Stimulated activated naive CD4-positive, alpha-beta T cell treated with Interleukin-2 at 50 U/mL for 16 hours (primary cell): Measurements from ENCODE around the gene OLIG2.

Experiments
- DNase-seq: peaks from one replicate; lab custom pipeline; 2025; lab: John Stamatoyannopoulos, UW

Gene OLIG2

DNA sequence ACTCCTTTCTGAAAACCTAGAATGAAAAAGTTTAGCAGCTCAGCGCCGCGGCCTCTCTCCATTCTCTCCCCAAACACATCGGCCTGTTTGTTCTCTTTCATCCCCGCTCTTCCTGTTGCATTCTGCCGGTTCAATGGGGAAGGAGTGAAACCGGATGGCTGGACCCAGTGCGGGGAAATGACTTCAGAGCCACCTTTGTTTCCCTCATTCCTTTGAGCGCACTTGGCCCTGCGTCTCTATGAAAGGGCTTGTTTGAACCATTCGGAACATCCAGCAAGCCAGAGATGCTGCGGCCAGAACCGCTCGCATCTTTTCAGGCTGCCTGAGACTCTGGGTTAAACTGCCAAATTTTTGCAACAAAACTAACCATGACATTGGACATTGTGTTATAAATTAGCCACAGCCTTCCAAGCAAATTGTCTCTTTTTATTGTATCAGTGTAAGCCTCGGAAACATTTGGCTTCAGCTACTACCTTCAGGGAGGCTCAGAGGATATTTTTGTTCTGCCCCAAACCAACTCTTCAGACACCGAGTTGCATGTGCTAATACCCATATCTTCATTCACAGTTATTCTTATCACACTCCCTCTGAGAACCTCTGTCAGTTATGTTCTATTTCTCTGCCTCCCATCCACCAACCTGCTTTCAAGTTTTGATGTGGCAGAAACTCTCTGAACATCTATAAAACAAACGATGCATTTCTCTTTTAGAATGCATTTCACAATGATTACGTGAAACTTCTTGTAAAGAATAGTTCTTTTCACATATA lies 39.1 kb downstream of the OLIG2 start:
- no peak for DNase-seq

DNA sequence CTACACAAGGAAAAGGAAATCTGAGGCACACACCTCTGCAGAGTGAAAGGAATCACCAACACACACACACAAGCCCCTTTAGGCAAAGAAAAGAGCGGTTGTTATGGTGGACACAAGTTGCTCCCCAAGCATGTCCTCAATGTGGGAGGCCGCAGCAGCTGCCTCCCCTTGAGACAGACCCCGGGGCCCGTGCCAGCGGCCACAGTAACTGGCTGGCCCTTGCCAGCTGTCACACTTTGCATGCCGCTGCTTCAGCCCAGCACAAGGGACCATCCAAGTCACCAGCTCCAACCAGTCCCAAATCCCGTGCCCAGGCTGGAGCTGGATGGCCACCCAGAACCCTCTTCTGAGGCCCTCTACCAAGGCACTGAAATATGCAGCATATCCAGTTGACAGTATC lies 41.3 kb downstream of the OLIG2 start:
- no peak for DNase-seq

DNA sequence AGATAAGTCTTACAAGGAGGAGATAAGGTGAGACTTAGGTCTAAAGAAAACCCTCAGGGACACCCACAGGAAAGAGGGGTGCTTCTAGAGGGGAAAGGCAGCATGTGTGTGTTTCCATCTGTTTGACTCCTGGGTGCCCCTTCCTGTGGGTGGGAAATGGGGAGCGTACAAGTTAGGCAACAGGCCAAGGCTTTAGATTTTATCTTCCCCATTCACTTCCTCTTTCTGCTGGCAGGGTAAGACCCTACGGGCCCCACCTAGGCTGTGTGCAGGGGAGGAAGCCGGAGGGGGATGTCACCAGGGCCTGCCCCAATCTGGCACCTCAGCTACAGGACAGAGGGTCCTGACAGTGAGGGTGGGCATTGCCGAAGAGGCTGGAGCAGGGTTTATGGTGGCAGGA lies 41.7 kb downstream of the OLIG2 start:
- no peak for DNase-seq

DNA sequence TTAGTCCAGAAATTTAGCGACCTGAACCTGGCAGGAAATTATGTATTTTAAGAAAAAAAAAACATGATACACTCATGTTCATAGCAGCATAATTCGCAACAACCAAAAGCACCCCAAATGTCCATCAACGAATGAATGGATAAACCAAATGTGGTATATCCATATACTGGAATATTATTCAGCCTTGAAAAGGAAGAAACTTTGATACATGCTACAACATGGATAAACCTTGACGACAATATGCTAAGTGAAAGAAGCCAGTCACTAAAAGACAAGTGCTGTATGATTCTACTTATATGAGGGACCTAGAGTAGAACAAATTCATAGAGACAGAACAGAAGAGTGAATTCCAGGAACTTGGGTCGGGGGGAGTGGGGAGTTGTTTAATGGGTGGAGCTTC lies 43.5 kb downstream of the OLIG2 start:
- DNase-seq = no peak

DNA sequence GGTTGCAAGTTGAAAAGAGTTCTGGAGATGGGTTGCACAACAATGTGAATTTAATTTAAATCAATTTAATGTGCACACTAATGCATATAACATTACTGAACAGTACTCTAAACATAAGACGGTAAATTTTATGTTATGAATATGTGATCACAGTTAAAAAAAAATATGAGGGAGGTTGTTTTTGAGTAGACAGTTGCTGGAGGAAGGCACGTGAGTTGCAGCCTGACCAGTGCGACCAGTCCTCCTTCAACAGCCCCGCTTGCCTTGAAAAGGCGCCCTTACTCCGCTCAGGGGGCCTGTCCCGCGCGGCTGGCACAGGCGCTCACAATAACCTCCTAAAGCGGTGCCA lies 43.9 kb downstream of the OLIG2 start:
- DNase-seq = no peak

DNA sequence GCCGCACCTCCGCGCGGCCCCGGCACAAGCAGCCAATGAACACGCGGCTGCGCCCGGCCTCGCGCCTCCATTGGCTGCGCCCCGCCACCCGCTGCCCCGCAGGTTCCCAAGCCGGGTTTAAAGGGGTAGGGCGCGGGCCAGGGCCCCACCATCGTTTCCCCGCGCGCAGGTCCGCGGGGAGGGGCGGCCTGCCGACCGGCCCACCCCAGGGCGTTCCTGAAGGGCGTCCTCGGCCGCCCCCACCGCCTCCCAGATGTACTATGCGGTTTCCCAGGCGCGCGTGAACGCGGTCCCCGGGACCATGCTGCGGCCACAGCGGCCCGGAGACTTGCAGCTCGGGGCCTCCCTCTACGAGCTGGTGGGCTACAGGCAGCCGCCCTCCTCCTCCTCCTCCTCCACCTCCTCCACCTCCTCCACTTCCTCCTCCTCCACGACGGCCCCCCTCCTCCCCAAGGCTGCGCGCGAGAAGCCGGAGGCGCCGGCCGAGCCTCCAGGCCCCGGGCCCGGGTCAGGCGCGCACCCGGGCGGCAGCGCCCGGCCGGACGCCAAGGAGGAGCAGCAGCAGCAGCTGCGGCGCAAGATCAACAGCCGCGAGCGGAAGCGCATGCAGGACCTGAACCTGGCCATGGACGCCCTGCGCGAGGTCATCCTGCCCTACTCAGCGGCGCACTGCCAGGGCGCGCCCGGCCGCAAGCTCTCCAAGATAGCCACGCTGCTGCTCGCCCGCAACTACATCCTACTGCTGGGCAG lies 44.4 kb downstream of the OLIG2 start, which contains the start of gene OLIG1:
OLIG1 (plus strand) TSS at position 148 of the 750 bp plus-strand sequence; CDS start at position 254, 106 bp downstream.
- DNase-seq = no peak

DNA sequence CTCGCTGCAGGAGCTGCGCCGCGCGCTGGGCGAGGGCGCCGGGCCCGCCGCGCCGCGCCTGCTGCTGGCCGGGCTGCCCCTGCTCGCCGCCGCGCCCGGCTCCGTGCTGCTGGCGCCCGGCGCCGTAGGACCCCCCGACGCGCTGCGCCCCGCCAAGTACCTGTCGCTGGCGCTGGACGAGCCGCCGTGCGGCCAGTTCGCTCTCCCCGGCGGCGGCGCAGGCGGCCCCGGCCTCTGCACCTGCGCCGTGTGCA lies 44.9 kb downstream of the OLIG2 start:
- no peak for DNase-seq

DNA sequence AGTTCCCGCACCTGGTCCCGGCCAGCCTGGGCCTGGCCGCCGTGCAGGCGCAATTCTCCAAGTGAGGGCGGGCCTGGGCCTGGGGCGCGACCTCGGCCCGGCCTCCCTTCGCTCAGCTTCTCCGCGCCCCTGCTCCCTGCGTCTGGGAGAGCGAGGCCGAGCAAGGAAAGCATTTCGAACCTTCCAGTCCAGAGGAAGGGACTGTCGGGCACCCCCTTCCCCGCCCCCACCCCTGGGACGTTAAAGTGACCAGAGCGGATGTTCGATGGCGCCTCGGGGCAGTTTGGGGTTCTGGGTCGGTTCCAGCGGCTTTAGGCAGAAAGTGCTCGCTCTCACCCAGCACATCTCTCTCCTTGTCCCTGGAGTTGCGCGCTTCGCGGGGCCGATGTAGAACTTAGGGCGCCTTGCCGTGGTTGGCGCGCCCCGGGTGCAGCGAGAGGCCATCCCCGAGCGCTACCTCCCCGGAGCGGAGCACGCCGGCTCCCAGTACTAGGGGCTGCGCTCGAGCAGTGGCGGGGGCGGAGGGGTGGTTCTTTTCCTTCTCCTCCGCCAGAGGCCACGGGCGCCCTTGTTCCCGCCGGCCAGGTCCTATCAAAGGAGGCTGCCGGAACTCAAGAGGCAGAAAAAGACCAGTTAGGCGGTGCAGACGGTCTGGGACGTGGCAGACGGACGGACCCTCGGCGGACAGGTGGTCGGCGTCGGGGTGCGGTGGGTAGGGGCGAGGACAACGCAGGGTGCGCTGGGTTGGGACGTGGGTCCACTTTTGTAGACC lies 45.4 kb downstream of the OLIG2 start:
- DNase-seq = no peak

DNA sequence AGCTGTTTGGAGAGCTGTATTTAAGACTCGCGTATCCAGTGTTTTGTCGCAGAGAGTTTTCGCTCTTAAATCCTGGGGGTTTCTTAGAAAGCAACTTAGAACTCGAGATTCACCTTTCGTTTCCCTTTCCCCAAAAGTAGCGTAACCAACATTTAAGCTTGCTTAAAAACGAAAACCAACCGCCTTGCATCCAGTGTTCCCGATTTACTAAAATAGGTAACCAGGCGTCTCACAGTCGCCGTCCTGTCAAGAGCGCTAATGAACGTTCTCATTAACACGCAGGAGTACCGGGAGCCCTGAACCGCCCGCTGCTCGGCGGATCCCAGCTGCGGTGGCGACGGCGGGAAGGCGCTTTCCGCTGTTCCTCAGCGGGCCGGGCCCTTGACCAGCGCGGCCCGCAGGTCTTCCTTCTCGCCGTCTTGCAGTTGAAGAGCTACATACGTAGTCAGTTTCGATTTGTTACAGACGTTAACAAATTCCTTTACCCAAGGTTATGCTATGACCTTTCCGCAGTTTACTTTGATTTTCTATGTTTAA lies 46.1 kb downstream of the OLIG2 start:
- no peak for DNase-seq

DNA sequence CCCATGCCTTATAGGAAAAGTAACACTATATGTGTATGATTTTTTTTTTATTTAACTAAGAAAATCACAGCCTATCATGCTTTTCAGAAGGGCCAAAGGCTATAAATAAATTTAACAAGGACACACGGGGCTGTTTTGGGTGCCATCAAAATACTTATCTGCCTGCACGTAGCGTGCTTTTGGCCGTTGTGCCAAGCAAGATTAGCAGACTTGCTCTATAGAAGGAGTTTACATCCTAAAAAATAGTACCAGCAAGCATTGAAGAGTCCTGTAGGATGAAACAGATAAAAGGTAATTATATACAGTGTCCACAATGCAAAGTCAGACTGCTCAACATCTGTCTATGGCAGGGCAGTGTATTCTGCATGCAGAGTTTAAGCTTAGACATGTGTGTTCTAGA lies 47.9 kb downstream of the OLIG2 start:
- no peak for DNase-seq

DNA sequence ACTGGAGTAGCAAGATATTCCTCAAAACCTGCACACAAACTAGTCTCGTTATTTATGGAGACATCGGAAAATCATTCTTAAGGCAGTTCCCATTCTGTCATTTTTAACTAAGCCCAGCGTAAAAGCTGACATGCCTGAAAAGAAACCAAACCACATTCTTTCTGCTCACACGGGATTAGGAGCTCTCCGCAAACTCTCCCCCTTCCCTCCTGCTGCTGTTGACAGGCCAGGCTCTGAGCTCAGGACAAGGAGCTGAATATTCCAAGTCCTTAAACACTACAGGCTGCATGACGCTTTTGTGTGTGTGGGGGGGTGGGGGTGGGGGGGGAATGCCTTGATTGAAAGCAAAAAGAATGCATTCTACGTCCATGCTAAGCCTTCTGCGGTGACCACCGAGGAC lies 49.4 kb downstream of the OLIG2 start:
- no peak for DNase-seq

DNA sequence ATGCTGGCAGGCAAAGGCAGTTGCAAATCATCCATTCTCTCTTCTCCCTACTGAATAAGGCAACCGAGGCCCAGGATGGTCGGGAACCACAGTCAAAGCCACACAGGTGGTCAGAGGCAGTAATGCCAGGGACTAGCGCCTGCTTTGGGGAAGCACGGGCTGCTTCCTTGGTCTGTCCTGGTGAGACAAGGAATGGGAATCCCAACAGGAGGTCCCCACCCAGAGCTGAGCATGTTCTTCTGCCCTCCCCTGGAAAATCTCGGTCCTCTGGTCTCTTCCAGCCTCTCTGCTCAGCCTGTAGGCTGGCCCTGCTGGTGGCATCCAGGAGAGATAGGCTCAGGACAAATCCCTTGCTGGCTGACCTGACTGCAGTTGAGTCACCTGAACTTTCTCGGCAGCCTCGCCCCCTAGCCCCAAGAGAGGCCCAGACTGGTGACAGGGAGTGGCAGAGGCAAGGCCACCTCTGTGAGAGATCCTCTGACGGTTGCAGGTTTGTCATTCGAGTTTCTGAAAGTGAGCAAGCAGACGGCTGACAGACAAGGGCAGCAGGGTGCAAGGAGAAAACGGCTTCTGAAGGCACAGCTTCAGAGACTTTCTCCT lies 50.0 kb downstream of the OLIG2 start:
- no peak for DNase-seq

DNA sequence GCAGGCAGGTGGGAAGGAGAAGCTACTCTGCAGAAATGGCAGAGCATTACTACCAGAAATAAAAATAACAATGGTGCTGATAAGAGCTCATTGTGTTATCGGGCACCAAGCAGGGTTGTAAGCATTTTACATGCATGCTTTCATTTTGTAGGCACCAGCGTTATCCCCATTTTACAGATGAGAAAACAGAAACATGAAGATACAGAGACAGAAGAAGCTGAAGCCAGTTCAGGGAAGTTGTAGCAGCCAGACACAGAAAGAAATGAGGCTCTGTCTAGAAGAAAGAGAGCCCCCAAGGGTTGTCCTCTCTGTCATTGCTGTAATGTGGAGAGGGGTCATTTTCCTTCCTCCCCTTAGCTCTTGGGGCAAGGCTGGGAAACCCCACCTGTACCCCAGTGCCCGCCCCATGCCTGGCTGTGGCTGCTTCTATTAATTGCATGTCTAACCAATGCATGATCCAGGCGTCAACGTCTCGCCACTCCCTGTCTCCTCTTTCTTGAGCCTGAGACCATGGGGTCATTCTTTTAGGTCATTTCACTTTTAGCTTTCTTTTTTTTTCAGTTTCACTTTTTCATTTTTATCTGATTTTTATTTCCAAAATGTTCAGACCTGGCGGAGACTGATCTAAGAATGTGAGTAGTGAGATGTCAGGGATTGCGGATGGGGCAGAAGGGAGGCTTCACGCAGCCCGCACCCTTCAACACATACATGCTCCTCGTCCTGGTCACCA lies 51.0 kb downstream of the OLIG2 start:
- DNase-seq = no peak
